IPS DF 4.7 (cell line): Measurements from ENCODE around the gene SSBP1.
"Not testable (repeated sequence)": the region's sequence is repeated elsewhere in the genome, so short reads cannot be mapped to it uniquely, and the experiment has no call there.

Experiments
- DNase-seq: peaks from one replicate; pipeline ENCODE4 v3.0.0-alpha.2; 2013; ENCODE audit warnings: low spot score; ENCODE audit errors: extremely low read depth

Gene SSBP1, protein sequence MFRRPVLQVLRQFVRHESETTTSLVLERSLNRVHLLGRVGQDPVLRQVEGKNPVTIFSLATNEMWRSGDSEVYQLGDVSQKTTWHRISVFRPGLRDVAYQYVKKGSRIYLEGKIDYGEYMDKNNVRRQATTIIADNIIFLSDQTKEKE

DNA sequence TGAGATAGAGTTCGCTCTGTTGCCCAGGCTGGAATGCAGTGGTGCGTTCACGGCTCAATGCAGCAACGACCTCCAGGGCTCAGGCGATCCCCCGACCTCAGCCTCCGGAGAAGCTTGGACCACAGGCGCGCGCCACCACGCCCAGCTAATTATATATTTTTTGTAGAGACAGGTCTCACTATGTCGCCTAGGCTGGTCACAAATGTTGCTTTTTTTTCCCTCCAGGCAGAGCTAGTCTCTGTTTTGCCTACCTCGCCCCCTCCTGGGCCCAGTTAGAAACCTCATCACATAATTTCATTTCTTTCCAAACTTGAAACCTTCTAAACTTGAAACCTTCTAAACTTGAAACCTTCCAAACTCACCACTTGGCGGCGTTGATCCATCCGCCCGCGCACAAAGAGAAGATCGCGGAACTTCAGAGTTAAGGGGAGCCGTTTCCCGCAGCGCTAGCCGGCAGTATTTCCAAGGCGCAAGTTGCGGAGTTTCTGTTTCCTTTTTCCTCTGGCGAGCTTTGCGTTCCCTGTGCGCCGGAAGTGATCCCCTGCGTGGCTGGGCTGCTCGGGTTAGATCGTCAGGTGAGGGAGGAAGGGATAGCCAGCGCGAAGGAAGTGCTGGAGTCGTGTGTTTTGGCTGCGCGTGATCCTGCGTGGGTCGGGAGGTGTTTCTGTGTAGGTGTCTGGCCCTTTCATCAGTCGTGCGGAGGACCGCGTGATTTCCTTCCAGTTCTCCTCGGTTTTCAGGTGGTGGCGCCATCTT lies at the start of gene SSBP1:
SSBP1 (plus strand) TSS at position 523 of the 756 bp plus-strand sequence. CDS start 809 bp downstream, outside the sequence.
- peak; percentile 96 for DNase-seq

GRCh38 chr7:141689072-141689825 lies 48.9 kb upstream of the SSBP1 start:
- DNase-seq: not testable (repeated sequence)

DNA sequence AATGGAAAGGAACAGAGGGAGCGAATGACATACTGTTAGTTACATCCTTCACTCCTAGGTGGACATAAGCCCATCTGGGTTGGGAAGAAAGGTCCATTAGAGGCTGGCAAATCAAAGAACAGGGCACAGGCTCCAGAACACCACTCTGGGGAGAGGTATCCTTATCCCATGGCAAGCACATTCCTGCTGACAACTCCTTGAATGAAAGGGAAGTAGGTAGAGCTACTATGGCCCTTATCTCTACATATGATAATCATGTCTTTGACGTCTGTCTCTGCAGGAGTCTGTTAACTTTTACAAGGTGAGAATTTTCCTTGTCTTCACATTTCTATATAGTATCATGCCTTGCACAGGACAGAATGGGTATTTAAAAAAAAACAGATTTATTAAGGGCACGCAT lies 46.6 kb upstream of the SSBP1 start:
- no peak for DNase-seq

DNA sequence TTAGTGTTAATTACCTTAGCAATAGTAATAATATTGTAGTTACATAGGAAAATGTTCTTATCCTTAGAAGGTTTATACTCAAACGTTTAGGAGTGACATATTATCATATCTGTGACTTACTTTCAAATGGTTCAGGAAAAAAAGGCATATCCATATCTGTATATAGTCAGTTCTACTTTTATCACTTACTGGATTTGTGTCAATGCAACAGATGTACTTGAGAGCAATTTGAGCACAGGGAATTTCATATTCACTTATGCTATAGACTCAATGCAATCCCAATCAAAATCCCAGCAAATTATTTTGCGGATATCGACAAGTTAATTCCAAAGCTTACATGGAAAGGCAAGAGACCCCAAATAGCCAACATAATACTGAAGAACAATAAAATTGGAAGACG lies 46.2 kb upstream of the SSBP1 start:
- no peak for DNase-seq

- no peak for DNase-seq
These were observed 45.1 kb upstream of the SSBP1 start for GRCh38 chr7:141693082-141693481.

GRCh38 chr7:141695803-141696289 lies 42.3 kb upstream of the SSBP1 start:
- DNase-seq: no peak

DNA sequence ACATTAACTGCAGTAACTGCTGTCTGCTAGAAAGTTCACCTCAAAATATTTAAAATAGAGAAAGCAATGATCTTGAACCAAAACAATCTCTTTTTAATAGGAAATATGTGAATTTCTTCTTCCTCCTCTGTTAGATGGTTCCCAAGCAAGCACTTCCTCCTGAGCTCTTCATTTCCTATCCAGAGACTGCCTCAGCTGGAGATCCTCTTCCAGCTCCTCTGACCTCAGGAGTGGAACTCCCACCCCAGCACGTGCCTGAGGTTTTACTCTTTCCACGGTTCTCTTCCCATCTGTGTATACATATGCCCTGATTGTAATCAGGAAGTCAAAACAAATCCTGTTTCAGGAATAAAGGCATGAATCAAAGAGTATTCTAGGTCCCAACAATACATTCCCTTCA lies 41.8 kb upstream of the SSBP1 start:
- DNase-seq: no peak

GRCh38 chr7:141697211-141697871 lies 40.8 kb upstream of the SSBP1 start:
- DNase-seq: no peak

DNA sequence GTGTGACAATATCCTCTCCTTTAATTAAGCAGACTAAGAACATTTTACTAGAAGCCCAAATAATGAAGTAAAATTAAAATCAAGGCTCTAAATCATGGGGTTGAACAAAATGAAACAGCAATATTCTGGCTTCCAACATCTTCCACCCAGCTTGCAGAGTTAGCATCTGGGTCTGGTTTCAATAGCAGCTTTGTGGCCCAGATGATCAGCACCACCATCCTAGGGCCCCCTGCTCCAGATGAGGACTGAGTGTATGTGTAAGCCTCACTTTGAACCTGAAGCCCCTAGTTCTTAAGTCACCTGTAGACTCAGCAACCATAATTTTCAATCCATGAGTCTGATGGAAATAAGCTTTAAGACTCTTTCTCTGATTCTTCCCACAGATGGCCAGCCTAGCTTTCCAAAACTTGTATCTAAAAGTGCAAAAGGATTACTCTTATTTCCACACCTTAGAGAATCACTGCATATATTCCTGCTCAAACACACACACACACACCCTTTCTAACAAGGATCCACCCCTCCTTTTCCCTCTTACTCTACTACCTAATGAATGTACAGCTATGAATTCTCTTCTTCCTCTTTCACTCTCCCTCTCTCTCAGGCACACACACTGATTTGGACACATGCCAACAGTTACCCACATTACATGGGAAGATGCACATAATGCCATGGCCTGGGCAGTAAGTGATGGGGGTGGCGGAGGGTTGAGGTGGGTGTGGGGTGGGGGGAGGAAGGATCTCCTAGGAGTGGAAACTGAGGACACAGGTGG lies 39.7 kb upstream of the SSBP1 start:
- DNase-seq: no peak

DNA sequence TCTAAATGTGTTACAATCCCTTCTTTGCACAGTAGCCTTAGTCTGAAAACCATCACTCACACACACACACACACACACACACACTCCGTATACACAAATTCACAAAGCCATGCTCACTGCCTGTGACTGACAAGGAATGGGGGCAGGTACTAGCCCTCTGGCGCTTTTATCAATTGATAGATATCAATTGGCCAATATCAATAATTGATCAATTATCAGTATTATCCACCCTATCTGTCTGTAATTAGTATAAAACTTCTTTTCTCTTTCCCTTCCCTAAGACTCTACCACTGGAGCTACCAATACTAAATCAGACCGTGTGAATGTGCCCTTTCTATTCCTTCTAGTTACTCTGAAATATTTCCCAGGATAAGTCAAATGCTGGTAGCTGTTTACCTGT lies 38.3 kb upstream of the SSBP1 start:
- DNase-seq: no peak

- DNase-seq: no peak
These were observed 37.8 kb upstream of the SSBP1 start for GRCh38 chr7:141700296-141700847.

DNA sequence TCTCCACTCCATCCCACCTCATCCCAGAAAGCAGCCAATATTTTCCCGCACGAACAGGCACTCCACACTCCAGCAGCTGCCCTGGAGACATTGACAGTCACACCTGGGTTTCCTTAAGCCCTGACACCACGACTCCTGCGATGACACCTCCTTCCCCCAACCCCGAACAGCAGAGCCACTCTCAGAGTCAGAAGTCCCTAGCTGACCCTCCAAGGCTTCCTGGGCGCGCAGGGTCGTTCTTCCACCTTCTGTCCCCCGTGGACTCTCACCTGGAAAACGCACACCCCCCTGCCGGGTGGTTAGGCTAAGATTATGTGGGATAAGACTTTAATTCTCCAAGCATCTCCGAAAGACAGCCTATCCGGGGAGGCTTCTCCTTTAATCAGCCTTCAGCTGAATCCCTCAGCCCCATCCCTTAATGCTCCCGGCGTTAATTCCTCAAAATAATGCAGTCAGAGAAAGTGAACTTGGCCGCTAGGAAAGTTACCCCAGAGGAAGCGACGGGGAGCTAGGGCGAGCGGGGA lies 37.2 kb upstream of the SSBP1 start:
- DNase-seq: no peak

DNA sequence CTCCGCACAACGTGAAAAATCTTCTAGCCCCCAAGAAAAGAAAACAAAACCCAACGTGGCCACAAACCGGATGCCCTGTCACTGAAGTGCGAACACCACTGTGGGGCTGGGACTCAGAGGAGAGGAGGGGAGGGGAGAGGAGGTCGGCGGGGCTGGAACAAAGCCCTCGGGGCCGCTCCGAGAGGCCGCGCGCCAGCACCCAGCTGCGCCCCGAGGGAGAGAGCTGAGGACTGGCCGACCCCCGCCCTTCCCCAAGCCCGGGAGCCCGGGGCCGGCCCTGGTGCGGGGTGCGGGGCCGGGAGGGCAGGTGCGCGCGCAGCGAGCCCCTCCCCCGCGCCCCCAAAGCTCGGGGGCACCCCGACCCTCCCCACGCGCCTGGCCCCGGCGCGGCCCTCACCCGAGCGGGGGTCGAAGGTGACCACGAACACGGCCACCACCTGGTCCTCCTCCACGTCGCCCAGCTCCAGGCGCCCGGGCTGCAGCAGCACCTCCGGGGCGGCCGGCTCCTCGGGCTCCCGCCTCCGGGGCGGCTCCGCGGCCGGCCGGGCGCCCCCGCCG lies 36.6 kb upstream of the SSBP1 start:
- no peak for DNase-seq

DNA sequence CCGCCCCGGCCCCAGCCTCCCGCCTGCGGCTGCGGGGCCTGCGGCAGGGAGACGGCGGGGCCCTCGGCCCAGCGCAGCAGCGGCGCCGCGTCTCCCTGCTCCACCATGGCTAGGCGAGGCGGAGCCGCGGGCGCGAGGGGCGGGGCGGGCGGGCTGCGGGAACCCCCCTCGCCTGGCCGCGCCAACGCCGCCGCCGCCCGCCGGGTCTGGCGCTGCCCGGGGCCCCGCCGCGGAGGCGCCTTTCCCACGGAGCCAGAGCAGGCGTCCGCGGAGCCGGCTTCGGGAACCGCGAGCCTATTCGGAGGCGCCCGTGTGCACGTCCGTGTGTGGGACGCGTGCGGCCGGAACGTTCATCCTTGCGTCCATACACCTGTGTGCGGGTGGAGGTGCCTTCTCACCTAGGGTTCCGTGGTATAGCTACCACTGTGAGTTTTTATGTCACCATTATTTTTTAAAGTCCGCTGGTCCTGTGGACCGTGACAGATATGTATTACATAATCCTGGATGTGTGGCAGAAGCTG lies 36.1 kb upstream of the SSBP1 start, which contains the start of gene DENND11:
DENND11 (minus strand) TSS at position 120 of the 521 bp plus-strand sequence; CDS start at position 107, 13 bp downstream.
- DNase-seq: no peak

- no peak for DNase-seq
These were observed 35.3 kb upstream of the SSBP1 start for GRCh38 chr7:141702892-141703291.

DNA sequence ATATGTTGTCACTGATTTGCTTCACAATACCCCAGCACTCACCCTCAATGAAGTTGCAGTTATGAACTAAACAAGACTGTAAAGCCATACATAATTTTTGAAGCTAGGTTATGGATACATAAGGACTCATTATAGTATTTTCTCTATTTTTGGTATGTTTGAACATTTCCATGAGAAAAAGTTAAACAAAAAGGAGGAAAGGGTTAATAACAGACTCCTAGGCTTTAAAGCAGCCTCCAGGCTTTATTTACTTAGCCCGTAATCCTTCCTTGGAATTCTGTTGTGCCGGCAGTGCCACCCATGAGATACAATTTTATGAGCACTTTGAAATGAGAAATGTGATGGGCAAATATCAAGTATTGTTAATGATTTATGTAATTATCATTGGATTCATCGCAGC lies 34.0 kb upstream of the SSBP1 start:
- no peak for DNase-seq

DNA sequence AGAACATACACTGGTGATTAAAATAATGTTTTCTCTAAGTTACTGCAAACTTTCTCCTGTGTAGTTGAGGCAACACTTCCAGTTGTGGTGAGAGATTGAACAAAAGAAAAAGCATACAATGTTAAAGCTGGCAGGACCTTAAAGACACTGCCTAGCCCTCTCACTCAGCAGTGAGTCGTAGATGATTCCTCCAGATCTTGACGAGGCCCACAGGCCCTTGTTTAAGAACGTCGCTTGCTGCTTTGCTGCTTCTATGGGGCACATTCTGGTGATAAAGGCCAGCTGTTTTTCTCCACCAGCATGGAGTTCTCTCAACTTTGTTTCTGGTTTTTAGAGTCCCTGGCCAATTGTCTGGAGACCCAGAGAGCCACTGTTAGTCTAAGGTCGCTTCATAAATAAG lies 33.4 kb upstream of the SSBP1 start:
- DNase-seq: no peak

- DNase-seq: no peak
These were observed 31.7 kb upstream of the SSBP1 start for GRCh38 chr7:141706239-141707064.

- no peak for DNase-seq
These were observed 29.8 kb upstream of the SSBP1 start, which contains the start of gene WEE2 for GRCh38 chr7:141708351-141708750. Gene WEE2 (plus strand): TSS chr7:141708353. CDS start chr7:141708759, 406 bp downstream.
